MCF 10A (cell line): ENCODE results near the gene DKKL1. TPM values are rescaled to one million over a fixed set of nuclear protein-coding genes. Genes with fewer than 3 reads are reported as not detected.
"Not testable (repeated sequence)": the region's sequence is repeated elsewhere in the genome, so short reads cannot be mapped to it uniquely, and the experiment has no call there.

Source experiments
- BruUV-seq: library from RNA; stranded (reverse); fragments of 400-500 nt; replicated peaks from 2 replicates; lab custom pipeline; 2021; lab: Mats Ljungman, UMichigan
- CTCF ChIA-PET: fragments of 300-600 bp; sonication (Branson Sonifier 250); formaldehyde crosslinking; extraction: SDS; loops from one replicate; lab custom pipeline; 2021; ENCODE audit warnings: antibody characterized with exemption, inconsistent platforms; lab: Yijun Ruan, JAX
- POLR2A ChIA-PET: fragments of 300-600, 350-650 bp; sonication (Branson Sonifier 250); formaldehyde crosslinking; extraction: SDS; loops from one replicate; lab custom pipeline; 2020; ENCODE audit warnings: antibody characterized with exemption, inconsistent platforms; lab: Yijun Ruan, JAX
- DNase-seq: peaks from one replicate; pipeline ENCODE4 v3.0.0-alpha.2; 2018; ENCODE audit not compliant: unreplicated experiment
- H3K27ac Mint-ChIP-seq: one replicate; pipeline ENCODE4 v1.8.0; 2022; ENCODE audit warnings: mild to moderate bottlenecking, low read depth, mixed read lengths; ENCODE audit not compliant: unreplicated experiment
- H3K27me3 Mint-ChIP-seq: one replicate; pipeline ENCODE4 v1.8.0; 2022; ENCODE audit warnings: mixed read lengths; ENCODE audit not compliant: insufficient read depth, unreplicated experiment
- H3K36me3 Mint-ChIP-seq: one replicate; pipeline ENCODE4 v1.8.0; 2022; ENCODE audit warnings: mild to moderate bottlenecking, moderate library complexity, mixed read lengths; ENCODE audit not compliant: insufficient read depth, unreplicated experiment
- H3K4me1 Mint-ChIP-seq: one replicate; pipeline ENCODE4 v1.8.0; 2022; ENCODE audit warnings: mixed read lengths; ENCODE audit not compliant: insufficient read depth, unreplicated experiment
- H3K4me3 Mint-ChIP-seq: one replicate; pipeline ENCODE4 v1.8.0; 2022; ENCODE audit warnings: mild to moderate bottlenecking, moderate library complexity, mixed read lengths; ENCODE audit not compliant: unreplicated experiment
- H3K9me3 Mint-ChIP-seq: one replicate; pipeline ENCODE4 v1.8.0; 2022; ENCODE audit warnings: mixed read lengths; ENCODE audit not compliant: unreplicated experiment
- intact Hi-C: fragments of 100-400 bp; cut with micrococcal nuclease; formaldehyde crosslinking; loops from 2 replicates; pipeline ENCODE4 v1.14.1; 2022
- total RNA-seq: library from RNA; stranded (reverse); gene quantifications from 2 replicates; pipeline ENCODE4 v1.2.3, GENCODE V29; 2022
- TF ChIP-seq, protein P1 (sequence below): fragments of 200-600 bp; IDR thresholded peaks from one replicate; pipeline ENCODE4 v1.8.0; 2022; ENCODE audit warnings: antibody characterized with exemption, mild to moderate bottlenecking; ENCODE audit not compliant: unreplicated experiment

The DKKL1 gene
- total RNA-seq, 1 experiment from 2014 or later: not detected

DNA sequence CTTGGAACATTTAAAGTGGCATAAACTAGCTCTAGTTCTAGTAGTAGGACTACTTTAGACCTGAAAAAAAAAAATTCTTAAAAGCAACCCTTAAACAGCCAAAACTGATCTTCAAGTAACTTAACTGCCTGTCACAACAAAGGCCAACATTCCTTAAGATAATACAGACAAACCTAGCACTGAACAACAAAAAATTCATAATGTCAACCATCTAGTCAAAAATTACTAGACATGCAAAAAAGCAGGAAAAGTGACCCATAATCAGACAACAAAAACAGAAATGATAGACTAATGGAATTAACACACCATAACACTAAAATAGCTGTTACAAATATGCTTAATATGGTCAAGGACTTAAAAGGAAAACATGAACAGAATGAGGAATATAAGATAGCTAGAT, 45.4 kb upstream of the DKKL1 start:
- intact Hi-C loops: no loop called here
- no peaks in the 10 kb centered on the region for H3K4me1 Mint-ChIP-seq
- H3K36me3 Mint-ChIP-seq: no peaks in the 10 kb centered on the region
- H3K4me3 Mint-ChIP-seq: no peak overlapping the region
- no TSS peak for BruUV-seq
- H3K9me3 Mint-ChIP-seq: peaks cover 6% of the 10 kb centered on the region
- TF ChIP-seq, protein P1, sequence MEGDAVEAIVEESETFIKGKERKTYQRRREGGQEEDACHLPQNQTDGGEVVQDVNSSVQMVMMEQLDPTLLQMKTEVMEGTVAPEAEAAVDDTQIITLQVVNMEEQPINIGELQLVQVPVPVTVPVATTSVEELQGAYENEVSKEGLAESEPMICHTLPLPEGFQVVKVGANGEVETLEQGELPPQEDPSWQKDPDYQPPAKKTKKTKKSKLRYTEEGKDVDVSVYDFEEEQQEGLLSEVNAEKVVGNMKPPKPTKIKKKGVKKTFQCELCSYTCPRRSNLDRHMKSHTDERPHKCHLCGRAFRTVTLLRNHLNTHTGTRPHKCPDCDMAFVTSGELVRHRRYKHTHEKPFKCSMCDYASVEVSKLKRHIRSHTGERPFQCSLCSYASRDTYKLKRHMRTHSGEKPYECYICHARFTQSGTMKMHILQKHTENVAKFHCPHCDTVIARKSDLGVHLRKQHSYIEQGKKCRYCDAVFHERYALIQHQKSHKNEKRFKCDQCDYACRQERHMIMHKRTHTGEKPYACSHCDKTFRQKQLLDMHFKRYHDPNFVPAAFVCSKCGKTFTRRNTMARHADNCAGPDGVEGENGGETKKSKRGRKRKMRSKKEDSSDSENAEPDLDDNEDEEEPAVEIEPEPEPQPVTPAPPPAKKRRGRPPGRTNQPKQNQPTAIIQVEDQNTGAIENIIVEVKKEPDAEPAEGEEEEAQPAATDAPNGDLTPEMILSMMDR: no peak
- POLR2A ChIA-PET: interaction anchor here (0.7 kb wide), 1 partner anchor 35 kb away, joined by 3 read pairs; no protein-coding TSS in a partner anchor
- H3K27me3 Mint-ChIP-seq: no peaks in the 10 kb centered on the region
- H3K27ac Mint-ChIP-seq: no peak overlapping the region
- no peak for DNase-seq
- CTCF ChIA-PET: interaction anchor here (0.7 to 2.3 kb wide), 4 partner anchors 9 to 17 kb away, joined by 3 to 10 read pairs (median 6); no protein-coding TSS in a partner anchor

DNA sequence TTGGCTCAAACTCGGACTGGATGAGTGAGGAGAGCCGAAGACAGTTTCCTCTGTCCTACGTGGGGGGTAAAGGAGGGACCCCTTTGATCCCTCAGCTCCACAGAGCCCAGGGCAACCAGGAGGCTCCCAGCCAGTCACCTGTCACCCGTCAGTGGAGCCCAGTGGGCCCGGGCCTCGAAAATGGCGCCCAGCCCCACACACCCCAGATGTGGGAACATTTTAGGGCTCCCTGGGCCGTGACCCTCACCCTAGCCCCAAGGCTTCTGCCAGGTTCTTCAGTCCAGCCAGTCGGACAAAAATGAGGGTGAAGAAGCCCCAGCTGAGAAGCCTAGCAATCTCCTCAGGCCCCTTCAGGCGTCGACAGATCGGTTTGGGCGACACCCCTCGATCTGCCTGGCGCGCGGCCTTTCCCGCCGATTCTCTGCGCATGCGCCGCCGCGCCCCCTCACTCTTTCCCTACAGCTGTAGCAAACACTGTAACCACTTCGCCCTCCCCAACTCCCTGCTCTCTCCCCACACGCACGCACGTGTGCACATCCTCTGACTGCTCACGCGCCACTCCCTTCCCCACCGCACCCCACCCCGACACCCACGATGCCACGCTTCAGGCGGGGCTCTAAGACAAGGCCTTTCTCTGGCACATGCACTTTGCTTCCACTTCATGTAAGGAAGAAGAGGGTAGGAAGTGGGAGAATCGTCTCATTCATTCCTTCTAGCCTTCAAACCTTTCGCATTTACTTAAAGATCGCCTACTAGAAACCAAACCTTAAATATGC, 38.7 kb upstream of the DKKL1 start, which contains the start of gene SLC6A16:
Gene SLC6A16 (minus strand): TSS at position 391 of the 776 bp plus-strand sequence. CDS start 13,844 bp downstream, outside the sequence.
- H3K4me1 Mint-ChIP-seq: peaks cover 6% of the 10 kb centered on the region
- H3K36me3 Mint-ChIP-seq: no peaks in the 10 kb centered on the region
- CTCF ChIA-PET: interaction anchor here (0.9 to 2.2 kb wide), 4 partner anchors 20 to 99 kb away, joined by 3 to 5 read pairs (median 4); no protein-coding TSS in a partner anchor
- TF ChIP-seq, protein P1: no peak
- H3K27ac Mint-ChIP-seq: no peak within 1 kb of the TSS
- no peak within 1 kb of the TSS for H3K4me3 Mint-ChIP-seq
- H3K27me3 Mint-ChIP-seq: no peaks in the 10 kb centered on the region
- DNase-seq: no peak
- intact Hi-C loops: no loop called here
- POLR2A ChIA-PET: interaction anchor here (0.8 to 1.1 kb wide), 2 partner anchors 22 to 306 kb away, joined by 3 read pairs; no protein-coding TSS in a partner anchor
- no TSS peak for BruUV-seq
- peaks cover 3% of the 10 kb centered on the region for H3K9me3 Mint-ChIP-seq

DNA sequence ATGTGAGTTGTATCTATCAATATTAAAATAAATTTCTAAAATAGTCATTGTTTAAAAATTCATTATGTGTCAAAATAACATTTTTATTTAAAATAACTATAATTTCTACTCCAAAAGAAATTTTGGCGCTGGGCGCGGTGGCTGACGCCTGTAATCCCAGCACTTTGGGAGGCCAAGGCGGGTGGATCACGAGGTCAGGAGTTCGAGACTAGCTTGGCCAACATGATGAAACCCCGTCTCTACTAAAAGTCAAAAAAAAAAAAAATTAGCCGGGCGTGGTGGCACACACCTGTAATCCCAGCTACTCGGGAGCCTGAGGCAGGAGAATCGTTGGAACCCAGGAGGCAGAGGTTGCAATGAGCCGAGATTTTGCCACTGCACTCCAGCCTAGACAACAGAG, 37.9 kb upstream of the DKKL1 start:
- BruUV-seq, H3K27me3 Mint-ChIP-seq, H3K4me1 Mint-ChIP-seq, H3K9me3 Mint-ChIP-seq, H3K36me3 Mint-ChIP-seq, intact Hi-C loops, H3K4me3 Mint-ChIP-seq, DNase-seq, H3K27ac Mint-ChIP-seq: not testable (repeated sequence)
- POLR2A ChIA-PET: interaction anchor here (0.8 kb wide), 1 partner anchor 307 kb away, joined by 3 read pairs; no protein-coding TSS in a partner anchor
- CTCF ChIA-PET: interaction anchor here (0.9 to 2.2 kb wide), 2 partner anchors 19 to 24 kb away, joined by 3 to 5 read pairs; no protein-coding TSS in a partner anchor

DNA sequence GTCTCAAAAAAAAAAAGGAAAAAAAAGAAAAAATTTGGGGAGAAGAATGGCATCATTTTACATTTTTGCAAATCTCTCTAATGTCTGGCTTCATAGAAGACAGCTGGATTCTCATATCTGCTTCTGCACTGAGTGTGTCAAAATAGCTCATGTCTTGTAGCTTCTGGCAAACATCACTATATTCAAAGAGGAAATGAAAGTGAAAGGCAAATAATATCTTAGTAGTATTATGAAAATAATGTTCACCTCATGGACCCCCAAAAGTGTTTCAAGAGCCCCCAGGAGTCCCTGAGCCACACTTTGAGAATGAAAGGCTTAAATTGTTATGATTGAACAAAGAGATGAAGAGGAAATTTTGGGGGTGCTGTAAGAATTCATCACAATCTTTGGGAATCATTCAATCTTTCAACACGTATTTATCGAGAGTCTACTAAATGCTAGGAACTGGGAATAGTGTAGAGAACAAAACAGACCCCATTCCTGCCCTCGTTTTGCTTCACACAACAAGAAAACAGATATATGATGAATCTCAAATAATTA, 37.4 kb upstream of the DKKL1 start:
- H3K9me3 Mint-ChIP-seq: no peaks in the 10 kb centered on the region
- no peaks in the 10 kb centered on the region for H3K27me3 Mint-ChIP-seq
- H3K27ac Mint-ChIP-seq: no peak overlapping the region
- TF ChIP-seq, protein P1: no peak
- no peak overlapping the region for H3K4me3 Mint-ChIP-seq
- ChIA-PET CTCF (interaction anchor here (0.6 to 3.0 kb wide), 4 partner anchors 19 to 736 kb away, joined by 3 to 14 read pairs (median 4); no protein-coding TSS in a partner anchor), POLR2A (no interaction called here)
- DNase-seq: no peak
- no TSS peak for BruUV-seq
- H3K4me1 Mint-ChIP-seq: peaks cover 6% of the 10 kb centered on the region
- H3K36me3 Mint-ChIP-seq: no peaks in the 10 kb centered on the region
- intact Hi-C loops: no loop called here
